Measurements from ENCODE around the gene LAMA5.

Gene LAMA5

DNA sequence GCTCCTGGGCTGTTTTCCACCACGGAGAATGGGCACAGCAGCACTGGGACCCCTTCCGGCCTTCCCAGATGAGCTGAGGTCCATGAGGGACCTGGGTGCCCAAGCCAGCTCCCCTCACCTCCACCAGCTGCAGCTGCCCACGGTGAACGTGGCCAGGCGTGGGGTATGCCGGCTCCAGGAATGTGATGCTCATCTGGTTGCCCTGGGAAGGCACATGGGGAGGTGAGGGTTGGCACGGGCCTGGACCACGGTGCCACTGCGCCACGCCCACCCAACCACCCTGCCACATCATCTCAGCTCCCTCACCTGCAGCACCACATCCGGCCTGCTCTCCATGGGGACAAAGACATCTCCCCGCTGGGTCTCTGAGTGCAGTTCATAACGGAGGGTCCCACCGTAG is 40.6 kb downstream of the LAMA5 start:
- Histone ChIP-seq H3K4me1 (ENCODE audit: low read depth, poor library complexity, severe bottlenecking) (peaks cover 6% of the 10 kb centered on the region), H4K20me1 (ENCODE audit: insufficient read depth) (no peaks in the 10 kb centered on the region), H3K4me2 (no peak overlapping the region), H3K79me2 (ENCODE audit: insufficient read depth, low read depth) (no peaks in the 10 kb centered on the region), H3K36me3 (ENCODE audit: insufficient read depth) (no peaks in the 10 kb centered on the region), H3K9ac (no peak overlapping the region), H3K4me3 (IDR thresholded peaks at IDR 0.05; ENCODE audit: insufficient read depth, low read depth, low read length) (no peak overlapping the region), H2AFZ (ENCODE audit: low read depth) (no peak overlapping the region), H3K27ac (no peak overlapping the region), H3K27me3 (ENCODE audit: insufficient read depth, low read depth) (no peaks in the 10 kb centered on the region)
- TF ChIP-seq, protein P1, sequence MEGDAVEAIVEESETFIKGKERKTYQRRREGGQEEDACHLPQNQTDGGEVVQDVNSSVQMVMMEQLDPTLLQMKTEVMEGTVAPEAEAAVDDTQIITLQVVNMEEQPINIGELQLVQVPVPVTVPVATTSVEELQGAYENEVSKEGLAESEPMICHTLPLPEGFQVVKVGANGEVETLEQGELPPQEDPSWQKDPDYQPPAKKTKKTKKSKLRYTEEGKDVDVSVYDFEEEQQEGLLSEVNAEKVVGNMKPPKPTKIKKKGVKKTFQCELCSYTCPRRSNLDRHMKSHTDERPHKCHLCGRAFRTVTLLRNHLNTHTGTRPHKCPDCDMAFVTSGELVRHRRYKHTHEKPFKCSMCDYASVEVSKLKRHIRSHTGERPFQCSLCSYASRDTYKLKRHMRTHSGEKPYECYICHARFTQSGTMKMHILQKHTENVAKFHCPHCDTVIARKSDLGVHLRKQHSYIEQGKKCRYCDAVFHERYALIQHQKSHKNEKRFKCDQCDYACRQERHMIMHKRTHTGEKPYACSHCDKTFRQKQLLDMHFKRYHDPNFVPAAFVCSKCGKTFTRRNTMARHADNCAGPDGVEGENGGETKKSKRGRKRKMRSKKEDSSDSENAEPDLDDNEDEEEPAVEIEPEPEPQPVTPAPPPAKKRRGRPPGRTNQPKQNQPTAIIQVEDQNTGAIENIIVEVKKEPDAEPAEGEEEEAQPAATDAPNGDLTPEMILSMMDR (conservative IDR thresholded peaks at IDR 0.05; ENCODE audit: low read depth, low read length), result no peak

DNA sequence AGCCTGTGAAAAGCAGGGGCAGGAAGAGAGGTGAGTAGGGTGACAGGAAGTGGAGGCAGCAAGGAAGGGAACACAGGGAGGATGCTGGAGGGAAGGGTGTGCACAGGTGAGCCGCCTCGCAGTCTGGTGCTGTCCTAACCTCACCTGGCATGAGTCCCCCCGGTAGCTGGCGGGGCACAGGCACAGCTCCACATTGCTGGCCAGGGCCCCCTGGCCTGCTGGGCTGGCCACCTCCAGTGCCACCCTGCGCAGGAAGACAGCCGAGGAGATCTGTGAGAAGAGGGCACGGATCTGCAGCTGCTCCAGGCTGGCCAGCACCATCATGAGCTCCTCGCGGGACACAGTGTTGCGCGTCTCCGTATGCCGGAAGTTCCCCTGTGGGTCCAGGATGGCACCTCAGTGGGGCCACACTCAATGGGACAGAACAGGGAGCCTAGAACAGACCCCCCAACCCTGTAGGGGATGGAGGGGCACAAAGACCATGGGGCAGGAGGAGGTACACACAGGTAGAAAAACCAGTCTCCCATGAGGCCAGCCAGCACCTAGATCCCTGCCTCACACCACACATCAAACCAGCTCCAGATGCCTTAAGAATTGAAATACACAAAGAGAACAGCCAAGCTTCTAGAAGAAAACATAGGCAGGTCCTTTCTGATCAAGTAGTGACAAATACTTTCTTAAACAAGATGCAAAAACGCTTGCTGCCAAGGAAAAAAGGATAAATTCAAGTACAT is 41.8 kb downstream of the LAMA5 start:
- Histone ChIP-seq H3K36me3 (ENCODE audit: insufficient read depth) (no peaks in the 10 kb centered on the region), H3K27me3 (ENCODE audit: insufficient read depth, low read depth) (no peaks in the 10 kb centered on the region), H3K4me2 (no peak overlapping the region), H3K4me1 (ENCODE audit: low read depth, poor library complexity, severe bottlenecking) (peaks cover 6% of the 10 kb centered on the region), H3K27ac (no peak overlapping the region), H3K9ac (no peak overlapping the region), H4K20me1 (ENCODE audit: insufficient read depth) (no peaks in the 10 kb centered on the region), H3K79me2 (ENCODE audit: insufficient read depth, low read depth) (no peaks in the 10 kb centered on the region), H2AFZ (ENCODE audit: low read depth) (no peak overlapping the region), H3K4me3 (IDR thresholded peaks at IDR 0.05; ENCODE audit: insufficient read depth, low read depth, low read length) (no peak overlapping the region)
- TF ChIP-seq, protein P1 (conservative IDR thresholded peaks at IDR 0.05; ENCODE audit: low read depth, low read length), result no peak

DNA sequence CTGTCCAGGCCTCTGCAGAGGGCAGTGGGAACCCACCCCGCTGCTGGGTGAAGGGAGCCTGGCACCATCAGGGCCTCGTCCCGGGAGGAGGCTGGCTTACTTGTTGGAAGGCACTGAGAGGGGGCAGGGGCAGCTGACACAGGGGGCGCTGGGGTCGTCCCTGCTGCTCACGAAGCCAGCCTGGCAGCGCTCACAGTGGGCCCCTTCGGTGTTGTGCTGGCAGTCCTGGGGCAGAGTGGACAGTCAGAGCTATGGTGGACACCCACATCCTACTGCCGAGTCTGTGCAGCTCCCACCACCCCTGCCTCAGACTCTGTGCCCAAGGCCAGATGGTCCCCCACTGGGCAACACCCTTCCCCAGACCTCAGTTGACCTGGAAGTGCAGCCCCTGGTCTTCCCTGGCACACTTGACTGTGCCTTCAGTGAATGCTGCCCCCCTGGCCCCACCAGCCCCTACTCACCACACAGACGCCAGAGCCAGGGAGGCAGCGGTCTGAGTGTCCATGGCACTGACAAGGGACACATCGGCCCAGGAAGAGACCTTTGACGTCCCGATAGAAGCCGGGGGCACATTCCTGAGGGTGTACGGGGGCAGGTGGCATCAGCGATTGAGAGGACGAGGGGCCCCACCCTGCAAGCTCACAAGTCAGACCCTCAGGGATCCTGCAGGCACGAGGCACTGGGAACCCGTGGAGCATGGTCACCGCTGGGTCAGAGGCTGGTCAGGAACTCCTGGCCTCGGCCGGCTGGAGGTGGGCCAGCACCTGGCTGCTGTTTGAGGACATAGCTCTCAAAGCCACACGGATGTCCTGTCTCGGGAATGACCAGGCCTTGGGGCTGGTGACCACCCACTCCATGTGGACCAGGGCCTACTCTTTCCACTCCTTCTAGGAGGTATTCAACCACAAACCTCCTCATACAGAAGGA is 42.9 kb downstream of the LAMA5 start:
- no peak overlapping the region for H3K9ac ChIP-seq
- H3K4me3 ChIP-seq (IDR thresholded peaks at IDR 0.05; ENCODE audit: insufficient read depth, low read depth, low read length), result no peak overlapping the region
- H3K36me3 ChIP-seq (ENCODE audit: insufficient read depth), result no peaks in the 10 kb centered on the region
- H3K27me3 ChIP-seq (ENCODE audit: insufficient read depth, low read depth), result no peaks in the 10 kb centered on the region
- H3K27ac ChIP-seq, result no peak overlapping the region
- H3K79me2 ChIP-seq (ENCODE audit: insufficient read depth, low read depth), result no peaks in the 10 kb centered on the region
- H2AFZ ChIP-seq (ENCODE audit: low read depth), result no peak overlapping the region
- no peak overlapping the region for H3K4me2 ChIP-seq
- no peaks in the 10 kb centered on the region for H4K20me1 ChIP-seq (ENCODE audit: insufficient read depth)
- TF ChIP-seq, protein P1 (conservative IDR thresholded peaks at IDR 0.05; ENCODE audit: low read depth, low read length), result no peak
- peaks cover 6% of the 10 kb centered on the region for H3K4me1 ChIP-seq (ENCODE audit: low read depth, poor library complexity, severe bottlenecking)

DNA sequence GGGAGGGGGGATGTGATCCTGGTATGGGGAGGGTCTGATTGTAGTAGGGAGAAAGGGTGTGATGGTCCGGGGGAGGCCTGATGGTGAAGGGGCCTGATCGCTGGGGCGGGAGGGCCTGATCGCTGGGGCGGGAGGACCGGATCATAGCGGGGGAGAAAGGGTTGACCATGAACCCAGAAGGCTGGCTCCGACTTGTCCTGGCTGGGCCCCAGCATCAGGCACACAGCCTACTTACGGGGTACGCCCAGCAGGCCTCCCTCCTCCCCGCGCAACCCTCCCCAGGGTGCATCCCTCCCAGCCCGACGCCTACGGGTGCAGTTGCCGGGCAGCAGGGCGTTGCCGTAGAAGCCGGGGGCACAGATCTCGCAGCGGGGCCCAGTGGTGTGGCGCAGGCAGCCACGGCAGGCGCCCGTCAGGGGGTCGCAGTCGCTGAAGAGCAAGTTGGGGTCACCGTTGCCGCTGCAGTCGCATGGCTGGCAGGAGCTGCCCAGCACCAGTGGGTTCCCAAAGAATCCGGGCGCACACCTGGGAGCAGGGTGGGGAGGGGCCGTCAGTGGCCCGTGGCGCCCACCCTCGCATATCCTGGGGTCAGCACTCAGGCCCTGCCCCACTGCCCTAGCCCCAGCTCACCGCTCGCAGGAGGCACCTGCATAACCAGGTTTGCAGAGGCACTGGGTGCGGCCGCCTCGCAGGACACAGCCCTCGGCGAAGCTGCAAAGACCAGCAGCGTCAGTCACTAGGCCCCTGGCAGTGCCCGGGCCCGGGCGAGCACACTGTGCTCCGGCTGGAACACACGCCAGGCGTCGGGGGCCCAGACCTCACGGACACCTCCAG is 43.7 kb downstream of the LAMA5 start:
- TF ChIP-seq, protein P1 (conservative IDR thresholded peaks at IDR 0.05; ENCODE audit: low read depth, low read length), result no peak
- Histone ChIP-seq H3K4me3 (IDR thresholded peaks at IDR 0.05; ENCODE audit: insufficient read depth, low read depth, low read length) (no peak overlapping the region), H3K27me3 (ENCODE audit: insufficient read depth, low read depth) (no peaks in the 10 kb centered on the region), H3K79me2 (ENCODE audit: insufficient read depth, low read depth) (no peaks in the 10 kb centered on the region), H3K4me2 (no peak overlapping the region), H3K36me3 (ENCODE audit: insufficient read depth) (no peaks in the 10 kb centered on the region), H2AFZ (ENCODE audit: low read depth) (no peak overlapping the region), H3K4me1 (ENCODE audit: low read depth, poor library complexity, severe bottlenecking) (peaks cover 6% of the 10 kb centered on the region), H3K9ac (no peak overlapping the region), H4K20me1 (ENCODE audit: insufficient read depth) (no peaks in the 10 kb centered on the region), H3K27ac (no peak overlapping the region)
